A673 (cell line): Measurements from ENCODE around the gene NOS1AP.

ENCODE experiments used
- CTCF ChIP-seq: fragments of 300-800, 200-600 bp; sonication (generic); conservative IDR thresholded peaks from 2 replicates; pipeline ENCODE4 v1.5.1; 2017; ENCODE audit warnings: low read depth, mild to moderate bottlenecking, antibody characterized with exemption, low read length, moderate library complexity, mixed read lengths
- EZH2 ChIP-seq: fragments of 200-600 bp; sonication (generic); IDR thresholded peaks from 2 replicates; pipeline ENCODE4 v1.6.1; 2017; ENCODE audit warnings: borderline replicate concordance, low read depth, mild to moderate bottlenecking, mixed read lengths, antibody characterized with exemption, low read length; ENCODE audit not compliant: poor library complexity, severe bottlenecking

DNA sequence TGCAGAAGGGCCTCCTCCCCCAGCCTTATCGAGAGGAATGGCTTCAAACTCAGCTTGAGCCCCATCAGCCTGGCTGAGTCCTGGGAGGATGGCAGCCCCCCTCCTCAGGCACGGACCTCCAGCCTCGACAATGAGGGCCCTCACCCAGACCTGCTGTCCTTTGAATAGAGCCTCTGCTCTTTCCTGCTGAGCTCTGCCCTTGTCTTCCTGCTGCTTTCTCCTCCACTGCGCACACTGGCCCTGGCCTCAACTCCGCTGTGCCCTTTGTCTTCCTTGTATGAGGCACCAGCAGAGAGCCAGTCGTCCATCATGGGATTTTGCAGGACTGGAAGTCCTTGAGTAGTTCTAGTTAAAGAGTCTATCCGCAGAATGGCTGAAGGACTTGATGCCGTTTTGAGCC is 314.0 kb downstream of the NOS1AP start:
- no peak for TF ChIP-seq CTCF
- TF ChIP-seq EZH2, result no peak
